ENCODE measurements around the gene L2HGDH. TPM values are rescaled to one million over a fixed set of nuclear protein-coding genes. Genes with fewer than 3 reads are reported as not detected.

L2HGDH gene
- total RNA-seq, 6 experiments from 2014 or later: 3.1 to 5.2 (median 3.4) TPM

- DNase-seq: peak; percentile 17
- H3K4me1 Mint-ChIP-seq (ENCODE audit: low read depth): peaks cover 58% of the 10 kb centered on the region
- TF ChIP-seq, protein P1, sequence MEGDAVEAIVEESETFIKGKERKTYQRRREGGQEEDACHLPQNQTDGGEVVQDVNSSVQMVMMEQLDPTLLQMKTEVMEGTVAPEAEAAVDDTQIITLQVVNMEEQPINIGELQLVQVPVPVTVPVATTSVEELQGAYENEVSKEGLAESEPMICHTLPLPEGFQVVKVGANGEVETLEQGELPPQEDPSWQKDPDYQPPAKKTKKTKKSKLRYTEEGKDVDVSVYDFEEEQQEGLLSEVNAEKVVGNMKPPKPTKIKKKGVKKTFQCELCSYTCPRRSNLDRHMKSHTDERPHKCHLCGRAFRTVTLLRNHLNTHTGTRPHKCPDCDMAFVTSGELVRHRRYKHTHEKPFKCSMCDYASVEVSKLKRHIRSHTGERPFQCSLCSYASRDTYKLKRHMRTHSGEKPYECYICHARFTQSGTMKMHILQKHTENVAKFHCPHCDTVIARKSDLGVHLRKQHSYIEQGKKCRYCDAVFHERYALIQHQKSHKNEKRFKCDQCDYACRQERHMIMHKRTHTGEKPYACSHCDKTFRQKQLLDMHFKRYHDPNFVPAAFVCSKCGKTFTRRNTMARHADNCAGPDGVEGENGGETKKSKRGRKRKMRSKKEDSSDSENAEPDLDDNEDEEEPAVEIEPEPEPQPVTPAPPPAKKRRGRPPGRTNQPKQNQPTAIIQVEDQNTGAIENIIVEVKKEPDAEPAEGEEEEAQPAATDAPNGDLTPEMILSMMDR (IDR thresholded peaks at IDR 0.05): no peak
- H3K36me3 Mint-ChIP-seq (ENCODE audit: low read depth): peaks cover 1% of the 10 kb centered on the region; the same call in 1 of the 2 replicates
- no peaks in the 10 kb centered on the region for H3K9me3 Mint-ChIP-seq
- H3K27me3 Mint-ChIP-seq (ENCODE audit: insufficient read depth): no peaks in the 10 kb centered on the region
- no peak overlapping the region; the same call in 1 of the 2 replicates for H3K4me3 Mint-ChIP-seq
- H3K27ac Mint-ChIP-seq: peak overlapping the region; percentile 15; the same call in 1 of the 2 replicates
Observed at GRCh38 chr14:50350975-50351374, 38.9 kb upstream of the L2HGDH start.

DNA sequence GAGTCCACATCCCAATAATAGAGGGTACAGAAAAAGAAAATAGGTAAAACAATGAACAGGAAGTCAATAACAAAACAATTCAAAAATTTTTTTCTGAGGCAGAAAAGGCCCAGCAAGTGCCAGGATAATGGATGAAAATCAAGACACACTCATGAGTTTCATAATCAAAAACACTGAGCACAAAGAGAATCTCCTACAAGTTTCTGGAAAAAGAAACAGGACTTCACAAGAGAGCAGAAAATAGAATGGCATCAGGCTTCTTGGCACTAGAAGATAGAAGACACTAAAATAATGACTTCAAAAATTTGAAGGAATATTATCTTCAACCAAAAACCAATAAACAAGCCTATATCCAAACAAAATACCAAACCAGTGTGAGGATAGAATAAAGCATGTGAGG, 36.9 kb upstream of the L2HGDH start:
- DNase-seq: no peak
- Mint-ChIP-seq H3K4me1 (ENCODE audit: low read depth) (peaks cover 79% of the 10 kb centered on the region), H3K27me3 (ENCODE audit: insufficient read depth) (no peaks in the 10 kb centered on the region), H3K36me3 (ENCODE audit: low read depth) (no peaks in the 10 kb centered on the region; the same call in 1 of the 2 replicates), H3K27ac (no peak overlapping the region), H3K9me3 (no peaks in the 10 kb centered on the region), H3K4me3 (no peak overlapping the region)
- TF ChIP-seq, protein P1 (IDR thresholded peaks at IDR 0.05): no peak

- H3K4me3 Mint-ChIP-seq: no peak overlapping the region; the same call in 1 of the 2 replicates
- TF ChIP-seq, protein P1 (IDR thresholded peaks at IDR 0.05): no peak
- no peaks in the 10 kb centered on the region for H3K9me3 Mint-ChIP-seq
- H3K36me3 Mint-ChIP-seq (ENCODE audit: low read depth): no peaks in the 10 kb centered on the region; the same call in 1 of the 2 replicates
- DNase-seq: peak; percentile 45
- peaks cover 83% of the 10 kb centered on the region for H3K4me1 Mint-ChIP-seq (ENCODE audit: low read depth)
- H3K27ac Mint-ChIP-seq: peak overlapping the region; percentile 84
- no peaks in the 10 kb centered on the region for H3K27me3 Mint-ChIP-seq (ENCODE audit: insufficient read depth)
Observed at GRCh38 chr14:50347521-50347920, 35.5 kb upstream of the L2HGDH start.

GRCh38 chr14:50345846-50346422, 33.9 kb upstream of the L2HGDH start:
- TF ChIP-seq, protein P1 (IDR thresholded peaks at IDR 0.05): no peak
- Mint-ChIP-seq H3K4me1 (ENCODE audit: low read depth) (peaks cover 77% of the 10 kb centered on the region), H3K27ac (peak overlapping the region; percentile 69), H3K9me3 (no peaks in the 10 kb centered on the region), H3K36me3 (ENCODE audit: low read depth) (no peaks in the 10 kb centered on the region; the same call in 1 of the 2 replicates), H3K4me3 (no peak overlapping the region), H3K27me3 (ENCODE audit: insufficient read depth) (no peaks in the 10 kb centered on the region; the same call in 1 of the 2 replicates)
- no peak for DNase-seq

- Mint-ChIP-seq H3K27me3 (ENCODE audit: insufficient read depth) (no peaks in the 10 kb centered on the region; the same call in 1 of the 2 replicates), H3K4me3 (peak overlapping the region; percentile 30; the same call in 1 of the 2 replicates), H3K36me3 (ENCODE audit: low read depth) (no peaks in the 10 kb centered on the region; the same call in 1 of the 2 replicates), H3K27ac (peak overlapping the region; percentile 69), H3K4me1 (ENCODE audit: low read depth) (peaks cover 75% of the 10 kb centered on the region), H3K9me3 (no peaks in the 10 kb centered on the region)
- TF ChIP-seq, protein P1 (IDR thresholded peaks at IDR 0.05): no peak
- peak; percentile 49 for DNase-seq
Observed at GRCh38 chr14:50344876-50345563, 33.0 kb upstream of the L2HGDH start.

All from HFFc6 (cell line).